K562 (cell line): Measurements from ENCODE around the gene MCCD1. TPM values are rescaled to one million over a fixed set of nuclear protein-coding genes. Genes with fewer than 3 reads are reported as not detected.

Source experiments
- CBX2 ChIP-seq: fragments of 200-600 bp; sonication (generic); IDR thresholded peaks from one replicate; pipeline ENCODE4 v1.6.1; 2012; ENCODE audit warnings: mild to moderate bottlenecking, low read length, inconsistent platforms; ENCODE audit not compliant: insufficient read depth, poor library complexity, severe bottlenecking
- CBX8 ChIP-seq: fragments of 200-600 bp; sonication (generic); IDR thresholded peaks from 2 replicates; pipeline ENCODE4 v1.6.1; 2012; ENCODE audit warnings: borderline replicate concordance, mixed run types, low read depth, mild to moderate bottlenecking, moderate library complexity, mixed read lengths, low read length, control low read depth, inconsistent platforms; ENCODE audit not compliant: poor library complexity, severe bottlenecking; ENCODE audit errors: extremely low read depth
- CHAMP1 ChIP-seq: fragments of 450-650 bp; IDR thresholded peaks from 2 replicates; pipeline ENCODE4 v1.6.1; 2016; ENCODE audit warnings: mild to moderate bottlenecking
- EGR1 ChIP-seq: fragments of 450-650 bp; conservative IDR thresholded peaks from 2 replicates; pipeline ENCODE4 v1.6.1; 2017; ENCODE audit warnings: mild to moderate bottlenecking
- GATA2 ChIP-seq: sonication (generic); formaldehyde crosslinking; IDR thresholded peaks from 2 replicates; pipeline ENCODE4 v1.4.0; 2020; ENCODE audit warnings: mild to moderate bottlenecking, missing genetic modification reagents
- GATAD2B ChIP-seq: fragments of 450-650 bp; IDR thresholded peaks from 2 replicates; pipeline ENCODE4 v1.6.1; 2017; ENCODE audit warnings: mild to moderate bottlenecking, borderline replicate concordance
- KLF1 ChIP-seq: fragments of 450-650 bp; IDR thresholded peaks from 2 replicates; pipeline ENCODE4 v1.6.1; 2016; ENCODE audit warnings: missing genetic modification characterization, missing compliant biosample characterization
- PHB ChIP-seq: fragments of 250-450 bp; sonication (Bioruptor Pico); IDR thresholded peaks from 2 replicates; pipeline ENCODE4 v1.5.0; 2021
- RFX5 ChIP-seq: IDR thresholded peaks from 2 replicates; pipeline ENCODE4 v1.6.1; 2011; ENCODE audit warnings: low read depth, mild to moderate bottlenecking, improper control_type of control experiment, low read length
- SMARCE1 ChIP-seq: fragments of 450-650 bp; IDR thresholded peaks from 2 replicates; pipeline ENCODE4 v1.7.1; 2016; ENCODE audit warnings: mild to moderate bottlenecking
- TFAP4 ChIP-seq: sonication (generic); formaldehyde crosslinking; IDR thresholded peaks from 2 replicates; pipeline ENCODE4 v1.8.0; 2022; ENCODE audit warnings: missing genetic modification reagents, mild to moderate bottlenecking, moderate library complexity, borderline replicate concordance
- polyA plus RNA-seq, 8 experiments: library from polyadenylated mRNA; depleted of rRNA in 4 of 8; stranded (reverse) in 5 of 8; unstranded in 3 of 8; fragments of >200 nt; fragmentation: Nextera tagmentation in 2 of 8; fragmentation: Illumina TruSeq in 1 of 8; extraction: Ambion mirVana in 2 of 8; extraction: Trizol in 1 of 8; gene quantifications; 2 replicates each; pipeline versions ENCODE4 v1.2.1 to v1.2.3, GENCODE V29; 2011 to 2014; ENCODE audit warnings: inconsistent platforms in 1 of 8, missing spikeins in 1 of 8
- total RNA-seq, 7 experiments: library from RNA; depleted of rRNA in 6 of 7; stranded (reverse); fragments of >200 nt in 6 of 7; fragmentation: Illumina TruSeq in 2 of 7; extraction: Trizol in 2 of 7; gene quantifications; 2 replicates each; pipeline versions ENCODE4 v1.2.1 to v1.2.3, GENCODE V29; 2011 to 2021; ENCODE audit warnings: low replicate concordance in 1 of 7
- TF ChIP-seq, protein P1 (sequence below), 2 experiments: fragments of 450-650 bp in 1 of 2; IDR thresholded peaks; 2 replicates each; pipeline ENCODE4 v1.6.1; 2011 to 2017; ENCODE audit warnings: low read depth in 2 of 2, antibody characterized with exemption in 1 of 2, borderline replicate concordance in 1 of 2, low read length in 1 of 2, mild to moderate bottlenecking in 1 of 2, mixed read lengths in 1 of 2; ENCODE audit not compliant: control insufficient read depth in 1 of 2
- TF ChIP-seq, protein P2 (sequence below): fragments of 250-450 bp; sonication (Bioruptor Pico); IDR thresholded peaks from 2 replicates; pipeline ENCODE4 v1.8.0; 2021; ENCODE audit warnings: borderline replicate concordance, mild to moderate bottlenecking, moderate library complexity; ENCODE audit not compliant: poor library complexity, severe bottlenecking
- TF ChIP-seq, protein P3 (sequence below): fragments of 450-650 bp; formaldehyde crosslinking; conservative IDR thresholded peaks from 2 replicates; pipeline ENCODE4 v1.4.0; 2022; ENCODE audit warnings: mild to moderate bottlenecking, missing genetic modification characterization

The MCCD1 gene
- total and polyA plus RNA-seq, 9 of the 15 experiments (the other 6 are each of a cell fraction or from before 2014, with no cell fraction given): not detected

DNA sequence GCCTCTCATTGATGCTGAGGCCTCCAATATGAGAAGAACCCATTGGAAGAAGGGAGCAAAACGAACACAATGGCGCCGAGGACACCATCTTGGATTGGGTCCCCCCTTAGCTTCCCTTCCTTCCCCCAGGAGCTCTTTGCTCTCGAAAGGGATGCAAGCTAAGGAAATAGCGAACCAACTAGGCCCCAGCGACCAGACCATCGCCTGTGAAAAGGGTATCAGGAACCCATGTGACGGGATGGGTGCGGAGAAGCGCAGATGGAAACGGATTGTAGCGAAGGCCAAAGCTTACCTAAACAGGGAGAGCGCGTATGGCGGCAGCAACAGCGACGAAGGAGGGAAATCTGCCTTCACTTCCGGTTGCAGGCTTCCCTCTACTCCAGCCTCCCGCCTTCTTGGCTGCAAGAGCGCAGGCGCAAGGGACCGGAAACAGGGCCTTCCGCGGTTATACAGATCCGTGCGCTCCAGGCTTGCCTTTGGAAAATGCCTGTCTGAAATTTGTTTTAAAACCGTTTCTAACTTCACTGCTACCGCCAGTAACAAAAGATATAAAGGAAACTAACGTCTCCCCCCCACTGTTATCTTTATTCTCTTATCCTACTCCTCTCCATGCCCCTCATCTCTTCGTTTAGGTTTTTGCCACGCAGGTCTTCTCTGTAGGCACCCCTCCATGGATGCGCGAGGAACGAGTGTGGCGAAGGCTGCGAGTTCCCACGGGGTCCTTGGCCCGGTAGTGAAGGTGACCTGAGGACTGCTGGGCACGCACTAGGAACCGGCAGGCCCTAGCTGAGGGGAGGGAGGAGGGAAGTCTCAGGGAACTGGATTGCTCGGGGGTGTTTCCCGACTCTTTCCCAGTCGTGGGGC is 13.1 kb downstream of the MCCD1 start, which contains the start of gene DDX39B (continued):
- peak; percentile 63; the same call in 1 of the 2 replicates for TF ChIP-seq CHAMP1
- TF ChIP-seq CBX2: no peak
- TF ChIP-seq TFAP4: peak; percentile 72
- no peak for TF ChIP-seq SMARCE1
- TF ChIP-seq, protein P1, sequence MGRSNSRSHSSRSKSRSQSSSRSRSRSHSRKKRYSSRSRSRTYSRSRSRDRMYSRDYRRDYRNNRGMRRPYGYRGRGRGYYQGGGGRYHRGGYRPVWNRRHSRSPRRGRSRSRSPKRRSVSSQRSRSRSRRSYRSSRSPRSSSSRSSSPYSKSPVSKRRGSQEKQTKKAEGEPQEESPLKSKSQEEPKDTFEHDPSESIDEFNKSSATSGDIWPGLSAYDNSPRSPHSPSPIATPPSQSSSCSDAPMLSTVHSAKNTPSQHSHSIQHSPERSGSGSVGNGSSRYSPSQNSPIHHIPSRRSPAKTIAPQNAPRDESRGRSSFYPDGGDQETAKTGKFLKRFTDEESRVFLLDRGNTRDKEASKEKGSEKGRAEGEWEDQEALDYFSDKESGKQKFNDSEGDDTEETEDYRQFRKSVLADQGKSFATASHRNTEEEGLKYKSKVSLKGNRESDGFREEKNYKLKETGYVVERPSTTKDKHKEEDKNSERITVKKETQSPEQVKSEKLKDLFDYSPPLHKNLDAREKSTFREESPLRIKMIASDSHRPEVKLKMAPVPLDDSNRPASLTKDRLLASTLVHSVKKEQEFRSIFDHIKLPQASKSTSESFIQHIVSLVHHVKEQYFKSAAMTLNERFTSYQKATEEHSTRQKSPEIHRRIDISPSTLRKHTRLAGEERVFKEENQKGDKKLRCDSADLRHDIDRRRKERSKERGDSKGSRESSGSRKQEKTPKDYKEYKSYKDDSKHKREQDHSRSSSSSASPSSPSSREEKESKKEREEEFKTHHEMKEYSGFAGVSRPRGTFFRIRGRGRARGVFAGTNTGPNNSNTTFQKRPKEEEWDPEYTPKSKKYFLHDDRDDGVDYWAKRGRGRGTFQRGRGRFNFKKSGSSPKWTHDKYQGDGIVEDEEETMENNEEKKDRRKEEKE (IDR thresholded peaks at IDR 0.05; ENCODE audit: borderline replicate concordance in 1 of 2, control insufficient read depth in 1 of 2, low read depth in 2 of 2, low read length in 1 of 2): no peak
- no peak; the same call in 1 of the 2 replicates for TF ChIP-seq EGR1
- no peak for TF ChIP-seq GATA2
- TF ChIP-seq RFX5: no peak
- TF ChIP-seq, protein P2, sequence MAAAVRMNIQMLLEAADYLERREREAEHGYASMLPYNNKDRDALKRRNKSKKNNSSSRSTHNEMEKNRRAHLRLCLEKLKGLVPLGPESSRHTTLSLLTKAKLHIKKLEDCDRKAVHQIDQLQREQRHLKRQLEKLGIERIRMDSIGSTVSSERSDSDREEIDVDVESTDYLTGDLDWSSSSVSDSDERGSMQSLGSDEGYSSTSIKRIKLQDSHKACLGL (CRISPR knock-in tag): no peak
- TF ChIP-seq PHB: 0 out of 2 replicates have a peak, but pooled peaks have one; percentile 66
- peak; percentile 88 for TF ChIP-seq KLF1 (tag)
- TF ChIP-seq, protein P3, sequence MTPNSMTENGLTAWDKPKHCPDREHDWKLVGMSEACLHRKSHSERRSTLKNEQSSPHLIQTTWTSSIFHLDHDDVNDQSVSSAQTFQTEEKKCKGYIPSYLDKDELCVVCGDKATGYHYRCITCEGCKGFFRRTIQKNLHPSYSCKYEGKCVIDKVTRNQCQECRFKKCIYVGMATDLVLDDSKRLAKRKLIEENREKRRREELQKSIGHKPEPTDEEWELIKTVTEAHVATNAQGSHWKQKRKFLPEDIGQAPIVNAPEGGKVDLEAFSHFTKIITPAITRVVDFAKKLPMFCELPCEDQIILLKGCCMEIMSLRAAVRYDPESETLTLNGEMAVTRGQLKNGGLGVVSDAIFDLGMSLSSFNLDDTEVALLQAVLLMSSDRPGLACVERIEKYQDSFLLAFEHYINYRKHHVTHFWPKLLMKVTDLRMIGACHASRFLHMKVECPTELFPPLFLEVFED (CRISPR knock-in tag): peak; percentile 94
- peak; percentile 79 for TF ChIP-seq GATAD2B
- no peak for TF ChIP-seq CBX8
